HFFc6 (cell line): ENCODE results near the gene GJA10. TPM values are rescaled to one million over a fixed set of nuclear protein-coding genes. Genes with fewer than 3 reads are reported as not detected.

ENCODE experiments used
- DNase-seq: peaks from one replicate; pipeline ENCODE4 v3.0.0-alpha.2; 2018
- H3K27ac Mint-ChIP-seq: 2 replicates; pipeline ENCODE4 v1.8.0; 2020; ENCODE audit warnings: mild to moderate bottlenecking, mixed read lengths
- H3K27me3 Mint-ChIP-seq: 2 replicates; pipeline ENCODE4 v1.8.0; 2021; ENCODE audit warnings: mild to moderate bottlenecking, moderate library complexity, mixed read lengths; ENCODE audit not compliant: insufficient read depth
- H3K36me3 Mint-ChIP-seq: 2 replicates; pipeline ENCODE4 v1.8.0; 2021; ENCODE audit warnings: low read depth, mixed read lengths
- H3K4me1 Mint-ChIP-seq: 2 replicates; pipeline ENCODE4 v1.8.0; 2020; ENCODE audit warnings: low read depth, mixed read lengths
- H3K4me3 Mint-ChIP-seq: 2 replicates; pipeline ENCODE4 v1.8.0; 2020; ENCODE audit warnings: mild to moderate bottlenecking, moderate library complexity, mixed read lengths
- H3K9me3 Mint-ChIP-seq: 2 replicates; pipeline ENCODE4 v1.8.0; 2020; ENCODE audit warnings: mild to moderate bottlenecking, mixed read lengths
- total RNA-seq, 6 experiments: library from RNA; stranded (reverse); fragmentation: NEBNext Ultra II Directional; extraction: Animal tissue kit (Norgen Biotek cat#: 25700); gene quantifications; 2 replicates in 1 of 6; 3 replicates in 5 of 6; pipeline ENCODE4 v1.2.3, GENCODE V29; 2021
- TF ChIP-seq, protein P1 (sequence below): fragments of 200-600 bp; sonication (generic); IDR thresholded peaks from 2 replicates; pipeline ENCODE4 v1.5.0; 2021; ENCODE audit warnings: antibody characterized with exemption, mild to moderate bottlenecking

The GJA10 gene
- total RNA-seq, 6 experiments from 2014 or later, result not detected

DNA sequence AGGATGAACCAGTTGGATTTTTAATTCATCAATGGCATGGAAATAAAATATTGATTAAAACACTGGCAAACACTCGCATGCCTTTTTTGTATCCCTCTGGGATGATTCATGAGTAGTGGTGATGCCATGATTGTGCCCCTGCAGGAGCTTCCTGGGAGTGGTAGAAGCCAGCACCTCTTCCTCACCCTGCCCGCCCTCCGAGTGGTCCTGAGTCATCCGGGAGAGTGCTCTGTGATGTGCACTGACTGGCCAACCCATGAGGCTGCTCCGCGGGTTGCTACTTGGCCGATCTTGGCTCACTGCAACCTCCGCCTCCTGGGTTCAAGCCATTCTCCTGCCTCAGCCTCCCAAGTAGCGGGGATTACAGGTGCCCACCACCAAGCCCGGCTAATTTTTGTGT is 27.4 kb downstream of the GJA10 start:
- no peak overlapping the region for H3K27ac Mint-ChIP-seq
- H3K4me3 Mint-ChIP-seq, result no peak overlapping the region
- no peaks in the 10 kb centered on the region; the same call in 1 of the 2 replicates for H3K9me3 Mint-ChIP-seq
- TF ChIP-seq, protein P1, sequence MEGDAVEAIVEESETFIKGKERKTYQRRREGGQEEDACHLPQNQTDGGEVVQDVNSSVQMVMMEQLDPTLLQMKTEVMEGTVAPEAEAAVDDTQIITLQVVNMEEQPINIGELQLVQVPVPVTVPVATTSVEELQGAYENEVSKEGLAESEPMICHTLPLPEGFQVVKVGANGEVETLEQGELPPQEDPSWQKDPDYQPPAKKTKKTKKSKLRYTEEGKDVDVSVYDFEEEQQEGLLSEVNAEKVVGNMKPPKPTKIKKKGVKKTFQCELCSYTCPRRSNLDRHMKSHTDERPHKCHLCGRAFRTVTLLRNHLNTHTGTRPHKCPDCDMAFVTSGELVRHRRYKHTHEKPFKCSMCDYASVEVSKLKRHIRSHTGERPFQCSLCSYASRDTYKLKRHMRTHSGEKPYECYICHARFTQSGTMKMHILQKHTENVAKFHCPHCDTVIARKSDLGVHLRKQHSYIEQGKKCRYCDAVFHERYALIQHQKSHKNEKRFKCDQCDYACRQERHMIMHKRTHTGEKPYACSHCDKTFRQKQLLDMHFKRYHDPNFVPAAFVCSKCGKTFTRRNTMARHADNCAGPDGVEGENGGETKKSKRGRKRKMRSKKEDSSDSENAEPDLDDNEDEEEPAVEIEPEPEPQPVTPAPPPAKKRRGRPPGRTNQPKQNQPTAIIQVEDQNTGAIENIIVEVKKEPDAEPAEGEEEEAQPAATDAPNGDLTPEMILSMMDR, result no peak
- H3K36me3 Mint-ChIP-seq, result no peaks in the 10 kb centered on the region
- no peaks in the 10 kb centered on the region for H3K4me1 Mint-ChIP-seq
- no peak for DNase-seq
- peaks cover 12% of the 10 kb centered on the region for H3K27me3 Mint-ChIP-seq

DNA sequence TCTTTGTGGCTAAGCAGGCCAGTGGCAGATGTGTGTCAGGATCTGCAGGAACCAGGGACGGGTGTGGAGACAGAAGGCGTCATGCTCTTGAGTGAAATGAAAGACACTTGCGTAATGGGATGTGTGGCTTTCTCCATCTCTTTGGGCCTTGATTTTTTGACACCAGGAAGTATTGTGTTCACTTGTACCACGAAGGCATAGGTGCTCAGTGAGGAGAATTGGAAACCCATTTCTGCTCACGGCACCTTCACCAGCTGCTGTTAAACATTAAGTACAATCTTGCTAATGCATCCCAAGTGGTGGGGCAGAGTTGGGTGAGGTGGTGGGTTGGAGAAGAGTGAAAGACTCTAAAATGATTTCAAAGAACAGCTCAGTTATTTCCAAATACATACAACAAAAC is 30.0 kb downstream of the GJA10 start:
- Mint-ChIP-seq H3K27me3 (peaks cover 10% of the 10 kb centered on the region), H3K9me3 (no peaks in the 10 kb centered on the region), H3K36me3 (no peaks in the 10 kb centered on the region), H3K4me1 (peaks cover 10% of the 10 kb centered on the region), H3K27ac (no peak overlapping the region), H3K4me3 (no peak overlapping the region)
- DNase-seq, result no peak
- TF ChIP-seq, protein P1, result no peak

DNA sequence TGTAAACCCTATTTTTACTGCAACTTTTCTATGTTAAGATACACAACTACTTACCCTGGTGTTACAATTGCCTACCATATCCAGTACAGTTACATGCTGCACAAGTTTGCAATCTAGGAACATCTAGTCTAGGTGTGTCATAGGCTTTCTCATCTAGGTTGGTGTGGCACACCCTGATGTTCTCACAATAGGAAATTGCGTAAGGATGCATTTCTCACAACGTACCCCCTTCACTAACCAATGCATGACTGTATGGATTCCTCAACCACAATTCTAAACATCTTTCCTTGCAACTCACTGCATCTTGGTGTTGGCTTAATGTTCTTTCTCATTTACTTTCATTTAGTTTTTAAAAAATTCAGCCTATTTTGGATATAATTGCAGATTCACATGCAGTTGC is 31.6 kb downstream of the GJA10 start:
- TF ChIP-seq, protein P1, result no peak
- Mint-ChIP-seq H3K27ac (no peak overlapping the region), H3K36me3 (no peaks in the 10 kb centered on the region), H3K9me3 (no peaks in the 10 kb centered on the region), H3K27me3 (peaks cover 10% of the 10 kb centered on the region), H3K4me3 (no peak overlapping the region), H3K4me1 (peaks cover 16% of the 10 kb centered on the region)
- DNase-seq, result no peak

DNA sequence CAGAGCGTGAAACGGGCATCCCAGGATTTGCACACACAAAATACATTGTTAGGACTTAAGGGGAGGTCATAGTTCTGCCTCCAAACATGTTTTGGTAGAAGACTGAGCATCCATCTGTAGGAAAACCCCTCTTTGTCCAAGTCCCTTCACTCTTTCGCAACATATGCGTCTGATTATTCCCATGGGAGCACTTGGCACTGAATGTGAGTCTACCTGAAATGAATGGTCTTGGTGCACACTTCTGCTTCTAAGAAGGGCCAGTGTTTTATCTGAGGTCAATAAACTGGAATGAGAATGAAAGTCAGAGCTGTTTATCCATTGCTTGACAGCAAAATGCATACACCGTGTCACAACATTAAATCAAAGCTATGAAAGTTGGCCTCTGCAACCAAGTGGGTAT is 33.0 kb downstream of the GJA10 start:
- no peaks in the 10 kb centered on the region for H3K36me3 Mint-ChIP-seq
- no peak overlapping the region for H3K4me3 Mint-ChIP-seq
- peaks cover 10% of the 10 kb centered on the region for H3K27me3 Mint-ChIP-seq
- no peak for DNase-seq
- H3K27ac Mint-ChIP-seq, result no peak overlapping the region
- H3K4me1 Mint-ChIP-seq, result peaks cover 16% of the 10 kb centered on the region
- TF ChIP-seq, protein P1, result no peak
- H3K9me3 Mint-ChIP-seq, result no peaks in the 10 kb centered on the region

DNA sequence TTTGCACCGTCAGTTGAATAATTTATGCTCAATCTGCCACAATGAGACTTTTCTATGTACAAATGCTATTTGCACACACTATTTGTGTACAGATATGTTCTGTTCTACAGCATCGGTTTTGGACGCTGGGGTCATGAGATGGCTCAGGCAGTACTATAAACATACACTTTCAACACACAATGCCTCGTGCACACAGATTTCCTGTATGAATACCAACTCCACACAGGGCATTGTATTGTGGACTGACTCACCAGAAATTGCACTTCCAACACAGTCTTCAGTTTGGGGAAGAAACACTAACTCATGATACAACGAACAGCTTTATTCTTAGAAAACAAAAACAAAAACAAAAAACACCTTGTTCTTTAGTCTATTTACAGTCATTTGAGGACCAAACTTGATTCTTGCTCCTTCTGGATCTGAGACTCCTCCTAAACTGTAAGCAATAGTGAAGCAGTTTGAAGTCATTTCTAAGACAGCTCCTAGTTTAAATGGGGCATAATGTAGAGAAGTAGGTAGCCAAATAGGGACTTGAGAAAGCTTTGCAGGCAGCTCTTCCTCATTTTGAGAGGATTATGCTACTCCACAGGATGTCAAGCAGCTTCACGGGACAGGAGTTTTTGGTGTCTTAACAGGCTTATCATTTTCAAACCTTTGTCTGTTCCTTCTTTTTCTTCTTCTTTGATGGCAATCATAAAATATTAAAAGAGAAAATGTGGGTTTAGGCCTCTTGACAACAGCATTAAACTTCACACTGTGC is 33.7 kb downstream of the GJA10 start:
- no peaks in the 10 kb centered on the region for H3K36me3 Mint-ChIP-seq
- H3K9me3 Mint-ChIP-seq, result no peaks in the 10 kb centered on the region
- no peak overlapping the region for H3K4me3 Mint-ChIP-seq
- H3K4me1 Mint-ChIP-seq, result peaks cover 16% of the 10 kb centered on the region
- H3K27me3 Mint-ChIP-seq, result peaks cover 8% of the 10 kb centered on the region
- TF ChIP-seq, protein P1, result no peak
- no peak overlapping the region for H3K27ac Mint-ChIP-seq
- DNase-seq, result no peak
